Dermis blood vessel endothelial cell (primary cell): Measurements from ENCODE around the gene DND1. TPM values are rescaled to one million over a fixed set of nuclear protein-coding genes. Genes with fewer than 3 reads are reported as not detected.
"Not testable (repeated sequence)": the region's sequence is repeated elsewhere in the genome, so short reads cannot be mapped to it uniquely, and the experiment has no call there.

Experiments used
- DNase-seq: peaks from one replicate; pipeline ENCODE4 v3.0.0; 2010
- total RNA-seq: library from RNA; depleted of rRNA; stranded (reverse); fragments of >200 nt; gene quantifications from 2 replicates; pipeline ENCODE4 v1.2.3, GENCODE V29; 2014

DND1 gene
- total RNA-seq, 1 donor from 2014 or later = 0.68 TPM

DNA sequence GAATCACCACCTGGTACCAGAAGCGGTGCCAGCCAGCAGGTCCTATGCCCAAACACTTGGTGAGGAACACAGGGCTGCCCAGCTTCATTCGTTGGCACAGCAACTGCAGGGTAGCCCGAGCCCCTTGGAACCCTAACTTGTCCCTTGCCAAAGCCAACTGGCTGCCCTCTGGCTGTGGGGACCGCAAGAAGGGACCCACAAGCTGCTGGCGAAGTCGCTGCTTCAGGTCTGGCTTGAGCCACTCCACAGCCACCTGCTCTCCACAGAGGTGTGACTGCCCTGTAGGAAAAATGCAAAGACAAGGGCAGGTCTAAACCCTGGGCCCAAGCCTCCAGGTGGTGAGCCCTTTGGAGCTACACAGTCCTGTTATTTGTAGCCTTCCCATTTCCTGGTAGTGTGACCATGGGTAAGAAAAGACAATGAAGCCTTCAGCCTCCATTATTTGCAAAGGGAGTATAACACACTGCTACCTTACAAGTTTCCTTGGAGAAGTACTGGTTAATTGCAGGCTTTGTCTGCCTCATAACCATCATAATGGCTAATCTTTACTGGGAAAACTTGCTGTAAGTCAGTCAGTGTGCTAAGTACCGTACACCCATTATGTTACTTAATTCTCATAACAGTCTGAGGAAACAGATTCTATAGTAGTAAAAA lies 1.8 kb downstream of the DND1 start:
- DNase-seq = no peak

DNA sequence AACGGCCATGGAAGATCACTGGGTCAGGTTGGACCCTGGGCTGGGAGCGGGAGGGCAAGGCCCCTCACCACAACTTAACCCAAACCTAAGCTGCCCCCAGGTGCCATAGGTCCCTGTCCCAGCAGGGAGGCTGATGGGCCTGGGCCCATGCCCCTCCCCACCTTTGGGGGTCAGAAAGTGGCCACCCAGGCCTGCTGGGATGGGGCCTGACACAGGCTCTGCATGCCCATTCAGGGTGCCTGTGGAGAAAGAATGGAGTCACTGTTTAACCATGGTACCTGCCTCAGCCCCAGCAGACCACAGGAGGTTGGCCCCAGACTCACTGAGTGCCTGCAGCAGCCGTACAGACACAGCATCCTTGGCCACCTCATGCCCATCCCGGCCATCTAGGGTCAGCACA lies 2.3 kb downstream of the DND1 start:
- not testable (repeated sequence) for DNase-seq

DNA sequence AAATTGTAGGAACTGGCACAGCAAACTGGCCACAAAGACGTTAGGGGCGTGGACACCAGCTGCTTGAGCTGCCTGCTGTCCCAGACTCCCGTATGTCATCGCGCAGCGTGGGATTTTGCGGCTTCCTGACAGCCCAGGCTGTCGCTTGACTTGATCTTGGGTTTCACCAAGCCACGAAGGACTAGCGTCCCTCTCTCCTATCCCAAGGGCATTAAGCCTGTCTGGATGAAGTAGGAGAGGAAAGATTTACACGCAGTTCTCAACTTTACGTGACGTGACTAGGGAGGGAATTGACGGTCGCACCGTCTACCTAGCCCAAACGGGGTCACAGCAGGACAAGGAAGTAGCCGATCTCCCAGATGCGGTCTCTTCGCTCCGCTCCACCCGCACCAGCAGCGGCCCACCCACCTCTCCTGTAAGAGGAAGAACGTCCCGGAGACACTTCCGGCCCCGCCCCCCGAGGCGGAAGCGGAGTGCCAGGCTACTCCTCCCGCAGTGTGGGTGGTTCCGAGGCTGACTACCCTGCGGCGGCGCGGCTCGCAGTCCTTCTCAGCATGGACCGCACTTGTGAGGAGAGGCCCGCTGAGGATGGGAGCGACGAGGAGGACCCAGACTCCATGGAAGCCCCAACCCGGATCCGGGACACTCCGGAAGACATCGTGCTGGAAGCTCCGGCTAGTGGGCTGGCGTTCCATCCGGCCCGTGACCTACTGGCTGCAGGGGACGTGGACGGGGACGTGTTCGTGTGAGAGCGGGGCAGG lies 8.8 kb downstream of the DND1 start, which contains the start of gene WDR55:
Gene WDR55 (plus strand): TSS at position 546 of the 761 bp plus-strand sequence. CDS start 9 bp downstream, at position 555.
- peak; percentile 89 for DNase-seq

DNA sequence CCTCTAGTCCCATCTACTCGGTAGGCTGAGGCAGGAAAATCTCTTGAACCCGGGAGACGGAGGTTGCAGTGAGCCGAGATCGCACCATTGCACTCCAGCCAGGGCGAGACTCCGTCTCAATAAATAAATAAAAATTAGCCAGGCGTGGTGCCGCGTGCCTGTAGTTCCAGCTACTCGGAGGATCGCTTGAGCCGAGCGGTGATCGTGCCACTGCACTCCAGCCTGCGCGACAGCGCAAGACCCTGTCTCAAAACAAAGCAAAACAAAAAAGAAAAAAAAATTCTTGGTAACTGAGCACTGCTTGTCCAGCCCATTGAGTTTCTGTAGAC lies 9.4 kb downstream of the DND1 start:
- DNase-seq = no peak

DNA sequence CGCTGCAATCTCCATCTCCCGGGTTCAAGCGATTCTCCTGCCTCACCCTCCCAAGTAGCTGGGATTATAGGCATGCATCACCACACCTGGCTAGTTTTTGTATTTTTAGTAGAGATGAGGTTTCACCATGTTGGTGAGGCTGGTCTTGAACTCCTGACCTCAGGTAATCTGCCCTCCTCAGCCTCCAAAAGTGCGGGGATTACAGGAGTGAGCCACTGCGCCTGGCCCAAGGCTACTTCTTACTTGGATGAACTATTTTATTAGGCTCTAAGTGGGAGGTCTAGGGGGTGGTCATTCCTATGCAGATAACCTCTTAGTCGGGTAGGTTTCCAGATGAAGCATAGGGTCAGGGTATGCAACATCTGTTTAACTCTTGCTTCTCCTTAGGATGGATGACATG lies 13.0 kb downstream of the DND1 start:
- not testable (repeated sequence) for DNase-seq

DNA sequence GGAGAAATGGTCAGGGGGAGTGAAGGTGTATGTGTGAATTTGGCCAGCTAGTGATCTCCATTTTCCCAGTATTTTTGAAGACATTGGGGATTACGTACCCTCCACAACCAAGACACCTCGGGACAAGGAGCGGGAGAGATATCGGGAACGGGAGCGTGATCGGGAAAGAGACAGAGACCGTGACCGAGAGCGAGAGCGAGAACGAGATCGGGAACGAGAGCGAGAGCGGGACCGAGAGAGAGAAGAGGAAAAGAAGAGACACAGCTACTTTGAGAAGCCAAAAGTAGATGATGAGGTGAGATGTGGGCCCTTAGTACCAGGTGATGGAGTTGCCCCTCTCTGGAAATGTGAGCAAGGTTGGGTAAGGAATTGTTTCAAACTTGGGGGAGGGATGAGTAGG lies 14.5 kb downstream of the DND1 start:
- no peak for DNase-seq

DNA sequence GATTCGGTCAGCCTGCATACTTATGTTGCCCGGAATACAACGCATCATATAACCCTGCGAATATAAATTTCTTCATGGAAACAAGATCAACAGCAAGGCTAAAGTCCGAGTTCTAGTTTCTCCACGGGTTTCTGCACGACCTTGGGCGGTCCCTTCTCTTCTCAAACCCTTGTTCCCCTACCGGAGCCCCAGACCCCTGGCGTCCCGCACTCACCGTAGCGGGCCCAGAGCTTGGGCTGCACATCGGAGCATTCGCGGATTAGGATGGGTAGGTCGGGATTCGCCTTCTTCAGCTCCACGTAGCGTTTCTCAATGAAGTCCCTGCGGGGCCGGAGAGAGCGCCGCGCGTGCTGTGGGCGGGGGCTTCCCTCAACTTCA lies 26.3 kb downstream of the DND1 start:
- peak; percentile 23 for DNase-seq

DNA sequence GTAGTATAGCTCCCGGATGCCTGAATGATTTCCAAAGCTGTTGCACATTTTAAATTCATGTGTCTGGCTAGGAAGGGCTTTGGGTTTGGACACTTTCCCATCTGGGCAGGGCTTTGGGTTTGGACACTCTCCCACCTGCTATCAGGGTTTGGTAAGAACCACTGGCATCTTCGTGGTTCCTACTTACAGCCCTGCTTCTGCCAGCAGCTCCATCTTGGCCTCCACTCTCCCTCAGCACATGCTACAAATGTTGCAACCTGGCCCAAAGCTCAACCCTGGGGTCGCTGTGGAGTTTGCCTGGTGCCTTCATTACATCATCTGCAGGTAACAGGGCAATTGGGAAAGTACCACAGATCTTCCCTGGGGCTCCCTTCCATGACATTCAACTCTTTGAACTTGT lies 30.7 kb downstream of the DND1 start:
- no peak for DNase-seq

DNA sequence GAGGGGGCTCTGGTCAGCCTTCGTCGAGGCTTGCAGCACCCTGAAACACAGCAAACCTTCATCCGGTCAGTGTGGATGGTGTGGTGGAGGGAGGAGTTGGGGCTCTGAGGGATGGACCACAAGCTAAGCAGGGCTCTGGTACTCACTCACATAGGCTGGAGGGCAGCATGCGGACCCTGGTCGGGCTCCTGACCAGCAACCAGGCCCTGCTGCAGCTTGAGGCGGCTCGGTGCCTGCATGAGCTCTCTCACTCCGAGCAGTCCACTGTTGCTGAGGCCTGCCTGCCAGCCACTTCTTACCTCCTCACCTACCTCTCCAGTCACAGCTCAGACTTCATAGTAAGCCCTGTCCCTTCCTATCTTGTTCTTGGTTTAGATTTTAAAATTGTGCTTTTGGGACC lies 31.7 kb downstream of the DND1 start:
- DNase-seq = no peak

DNA sequence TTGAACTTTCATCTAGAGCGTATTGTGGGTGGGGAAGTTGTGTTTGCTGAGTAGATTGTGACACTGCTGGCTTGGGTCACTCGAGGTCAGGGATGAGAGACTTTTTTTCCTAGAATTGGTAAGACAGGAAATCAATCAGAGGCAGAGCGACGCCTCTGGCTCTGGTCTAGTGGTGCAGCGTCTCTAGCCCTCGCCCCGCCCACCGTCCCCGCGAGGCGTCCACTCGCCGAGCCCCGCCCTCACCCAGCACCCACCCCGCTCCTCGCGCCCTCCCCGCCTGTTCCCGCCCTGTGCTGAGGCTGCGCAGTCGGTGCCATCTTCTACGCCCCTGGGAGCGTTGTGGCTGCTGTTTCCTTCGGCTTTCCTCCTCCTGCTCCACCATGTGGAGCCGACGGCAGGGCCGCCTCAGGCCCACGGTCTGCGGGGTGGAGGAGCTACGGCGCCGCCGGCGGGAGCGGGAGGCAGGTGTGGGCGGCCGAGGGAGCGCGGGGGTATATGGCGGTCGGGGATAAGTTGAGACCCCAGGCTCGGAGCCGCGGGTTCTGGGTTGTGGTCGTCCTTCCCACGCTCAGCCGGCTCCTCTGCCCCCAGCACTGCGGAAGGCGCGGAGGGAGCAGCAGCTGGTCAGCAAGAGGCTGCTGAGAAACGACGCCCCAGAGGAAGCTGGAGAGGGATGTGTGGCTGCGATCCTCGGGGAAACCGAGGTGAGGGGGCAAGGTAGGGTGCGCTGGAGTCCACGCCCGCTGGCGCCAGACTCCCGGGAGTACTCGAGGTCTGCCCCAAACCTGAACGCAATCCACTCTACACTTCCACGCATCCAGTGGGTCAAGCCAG lies 34.0 kb downstream of the DND1 start, which contains the start of gene TMCO6:
Gene TMCO6 (plus strand): TSS at position 304 of the 834 bp plus-strand sequence. CDS start 77 bp downstream, at position 381.
- peak; percentile 97 for DNase-seq

DNA sequence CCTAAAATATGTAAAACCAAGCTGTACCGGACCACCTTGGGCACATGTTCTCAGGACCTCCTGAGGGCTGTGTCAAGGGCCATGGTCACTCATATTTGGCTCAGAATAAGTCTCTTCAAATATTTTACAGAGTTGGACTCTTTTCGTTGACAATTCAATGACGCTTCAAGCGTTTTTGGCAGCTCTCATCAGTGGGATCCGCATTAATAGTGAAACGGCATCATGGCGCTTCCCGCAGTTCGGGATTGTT lies 34.6 kb downstream of the DND1 start:
- DNase-seq = not testable (repeated sequence)

DNA sequence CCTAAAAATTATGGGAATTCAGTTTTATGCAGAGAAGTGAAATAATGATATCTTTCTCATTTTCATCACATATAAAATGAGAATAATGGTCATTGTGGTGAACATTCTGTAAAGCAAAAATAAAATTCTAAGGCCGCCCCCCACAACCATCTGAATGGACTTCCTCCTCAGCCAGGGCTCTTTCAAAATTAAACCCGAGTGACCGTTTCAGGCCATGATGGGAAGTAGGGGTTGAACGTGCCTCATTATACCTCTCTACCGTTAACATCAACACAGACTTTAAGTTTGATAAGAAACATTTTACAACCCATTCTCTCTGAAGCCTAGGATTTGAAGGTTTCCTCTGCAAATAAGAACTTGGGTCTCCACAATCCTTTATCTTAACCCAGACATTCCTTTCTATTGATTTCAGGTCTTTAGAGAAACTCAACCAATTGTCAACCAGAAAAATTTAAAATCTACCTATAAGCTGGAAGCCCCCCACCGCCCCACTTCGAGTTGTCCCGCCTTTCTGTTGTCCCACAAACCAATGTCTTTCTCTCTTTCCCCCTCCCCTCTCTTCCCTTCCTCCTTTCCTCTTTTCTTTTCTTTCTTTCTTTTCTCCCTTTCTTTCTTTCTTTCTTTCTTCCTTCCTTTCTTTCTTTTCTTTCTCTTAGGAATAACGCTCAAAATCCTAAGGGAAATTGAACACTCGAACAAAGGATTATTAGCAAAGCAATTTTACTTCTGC lies 35.8 kb downstream of the DND1 start:
- DNase-seq = no peak

DNA sequence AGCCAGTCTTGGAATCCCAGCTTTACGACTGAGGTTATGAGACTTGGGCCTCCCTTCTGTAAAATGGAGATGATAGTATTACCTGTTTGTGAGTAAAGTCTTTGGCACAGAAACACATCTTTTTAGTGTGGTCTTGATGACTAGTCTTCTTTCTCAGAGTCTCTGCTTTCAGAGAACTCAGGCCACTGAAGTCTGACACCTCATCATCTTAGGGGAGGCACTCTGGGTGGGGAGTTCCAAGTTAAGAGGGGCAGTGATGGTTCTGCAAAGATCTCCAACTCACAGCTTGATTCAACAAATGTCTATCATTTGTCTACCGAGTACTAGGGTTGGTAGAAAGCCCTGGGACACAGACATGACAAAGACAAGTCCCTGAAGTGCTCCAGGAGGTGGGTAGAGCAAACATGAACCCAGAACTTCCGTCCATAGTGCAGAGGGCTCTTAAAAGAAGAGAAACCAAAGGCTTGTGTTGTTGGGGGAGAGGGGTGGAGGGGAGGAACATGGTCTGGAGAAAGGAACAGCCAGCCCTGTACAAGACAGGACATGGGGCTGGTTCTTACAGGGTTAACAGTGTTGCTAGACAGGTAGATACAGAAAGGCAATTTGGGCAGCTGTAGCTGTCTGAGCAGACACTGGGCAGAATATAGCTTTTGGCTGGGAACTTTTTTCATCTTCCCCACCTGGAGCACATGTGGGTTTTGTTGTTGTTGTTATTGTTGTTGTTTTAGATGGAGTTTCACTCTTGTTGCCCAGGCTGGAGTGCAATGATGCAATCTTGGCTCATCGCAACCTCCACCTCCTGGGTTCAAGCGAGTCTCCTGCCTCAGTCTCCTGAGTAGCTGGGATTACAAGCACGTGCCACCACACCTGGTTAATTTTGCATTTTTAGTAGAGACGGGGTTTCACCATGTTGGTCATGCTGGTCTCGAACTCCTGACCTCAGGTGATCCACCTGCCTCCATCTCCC lies 37.8 kb downstream of the DND1 start:
- DNase-seq = no peak

DNA sequence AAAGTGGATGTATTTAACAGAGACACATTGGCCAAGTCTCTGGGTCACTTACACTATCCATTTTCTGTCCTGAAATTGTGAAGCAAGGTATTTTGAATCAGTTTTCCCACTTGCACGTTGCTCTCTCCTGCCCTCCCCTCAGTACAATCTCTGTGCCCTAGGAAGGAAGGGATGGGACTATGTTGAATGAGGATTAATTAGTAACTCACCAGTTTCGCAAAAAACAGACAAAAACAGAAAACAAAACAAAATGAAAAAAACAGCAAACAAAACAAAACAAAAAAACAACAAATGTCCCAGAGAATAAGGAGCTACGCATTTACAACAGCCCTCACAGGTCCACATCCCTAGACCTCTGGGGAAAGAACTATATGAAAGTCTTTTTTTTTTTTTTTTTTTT lies 39.3 kb downstream of the DND1 start:
- no peak for DNase-seq

DNA sequence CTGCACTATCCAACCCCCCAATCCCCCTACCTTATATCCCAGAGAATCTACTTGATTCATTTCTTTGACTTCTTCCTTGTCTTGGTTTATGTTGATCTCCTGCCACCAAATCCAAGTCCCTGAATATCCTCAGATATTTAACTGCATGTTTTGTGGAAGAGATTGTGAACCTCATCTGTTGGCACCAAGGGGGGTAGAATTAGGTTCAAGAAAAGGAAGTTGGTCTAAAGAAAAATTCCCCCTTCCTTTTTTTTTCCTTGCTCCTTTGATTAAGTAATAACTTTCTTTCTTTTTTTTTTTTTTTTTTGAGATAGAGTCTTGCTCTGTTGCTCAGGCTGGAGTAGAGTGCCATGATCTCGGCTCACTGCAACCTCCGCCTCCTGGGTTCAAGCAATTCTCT lies 39.9 kb downstream of the DND1 start:
- DNase-seq = no peak

DNA sequence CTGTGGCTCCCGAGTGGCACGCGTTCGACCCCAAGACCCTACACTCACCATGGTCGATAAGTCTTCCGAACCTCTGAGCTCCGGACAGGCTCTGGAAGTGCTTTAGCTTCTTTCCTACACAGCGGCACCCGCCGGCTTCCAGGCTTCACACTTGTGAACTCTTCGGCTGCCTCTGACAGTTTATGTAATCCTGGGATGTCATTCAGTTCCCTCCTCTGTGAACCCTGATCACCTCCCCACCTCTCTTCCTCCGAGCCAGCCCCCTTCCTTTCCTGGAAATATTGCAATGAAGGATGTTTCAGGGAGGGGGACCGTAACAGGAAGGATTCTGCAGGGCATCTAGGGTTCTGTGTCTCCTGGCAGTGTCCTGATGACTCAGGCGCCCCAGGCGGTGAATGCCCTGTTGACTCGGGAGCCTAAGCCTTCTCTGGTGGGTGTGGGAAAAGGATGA lies 40.3 kb downstream of the DND1 start, which contains the start of gene CD14:
Gene CD14 (minus strand): TSS at position 155 of the 451 bp plus-strand sequence. CDS start 104 bp downstream, at position 51.
- no peak for DNase-seq

DNA sequence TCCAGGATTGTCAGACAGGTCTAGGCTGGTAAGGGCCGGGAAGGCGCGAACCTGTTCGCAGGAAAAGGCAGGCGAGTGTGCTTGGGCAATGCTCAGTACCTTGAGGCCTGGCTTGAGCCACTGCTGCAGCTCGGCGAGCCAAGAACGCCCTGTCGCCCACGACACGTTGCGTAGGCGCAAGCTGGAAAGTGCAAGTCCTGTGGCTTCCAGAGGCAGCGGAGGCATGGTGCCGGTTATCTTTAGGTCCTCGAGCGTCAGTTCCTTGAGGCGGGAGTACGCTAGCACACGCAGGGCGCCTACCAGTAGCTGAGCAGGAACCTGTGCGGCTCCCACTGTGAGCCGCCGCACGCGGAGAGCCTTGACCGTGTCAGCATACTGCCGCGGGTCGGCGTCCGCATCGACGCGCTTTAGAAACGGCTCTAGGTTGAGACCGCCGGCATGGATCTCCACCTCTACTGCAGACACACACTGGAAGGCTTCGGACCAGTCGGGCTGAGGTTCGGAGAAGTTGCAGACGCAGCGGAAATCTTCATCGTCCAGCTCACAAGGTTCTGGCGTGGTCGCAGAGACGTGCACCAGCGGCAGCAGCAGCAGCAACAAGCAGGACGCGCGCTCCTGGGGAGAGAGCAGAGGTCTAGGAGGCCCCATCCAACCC lies 40.9 kb downstream of the DND1 start:
- peak; percentile 61 for DNase-seq

DNA sequence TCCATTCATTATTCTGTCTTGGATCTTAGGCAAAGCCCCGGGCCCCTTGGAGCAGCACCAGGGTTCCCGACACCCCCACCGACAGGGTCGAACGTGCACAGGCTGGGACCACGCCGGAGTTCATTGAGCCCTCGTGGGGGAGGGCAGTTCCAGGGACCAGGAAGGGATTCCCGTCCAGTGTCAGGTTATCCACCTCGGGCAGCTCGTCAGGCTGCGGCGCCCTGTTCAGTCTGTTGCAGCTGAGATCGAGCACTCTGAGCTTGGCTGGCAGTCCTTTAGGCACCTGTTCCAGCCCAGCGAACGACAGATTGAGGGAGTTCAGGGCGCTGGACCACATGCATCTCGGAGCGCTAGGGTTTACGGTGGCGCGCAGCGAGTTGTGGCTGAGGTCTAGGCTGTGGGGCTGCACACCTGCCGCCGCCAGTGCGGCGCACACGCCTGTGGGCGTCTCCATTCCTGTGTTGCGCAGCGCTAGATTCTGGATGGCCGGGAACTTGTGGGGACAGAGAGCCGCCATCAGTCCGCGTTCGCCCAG lies 41.5 kb downstream of the DND1 start:
- no peak for DNase-seq

DNA sequence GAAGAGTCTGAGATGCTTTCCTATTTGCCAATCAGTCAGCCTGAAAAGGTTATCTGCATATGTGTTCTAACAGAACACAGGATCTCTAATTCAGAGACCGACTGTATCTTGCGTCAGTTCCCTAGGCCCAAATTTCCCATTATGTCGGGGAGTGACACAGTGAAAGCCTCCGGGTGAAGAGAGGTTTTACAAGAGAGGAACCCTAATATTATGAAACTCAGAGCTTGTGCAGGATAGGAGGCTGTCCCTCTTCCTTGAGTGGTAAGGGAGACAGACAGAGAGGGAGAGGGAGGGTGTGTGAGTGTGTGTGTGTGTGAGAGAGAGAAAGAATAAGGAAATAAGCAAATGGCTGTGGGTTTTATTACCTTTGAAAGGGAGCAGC lies 42.3 kb downstream of the DND1 start:
- no peak for DNase-seq

DNA sequence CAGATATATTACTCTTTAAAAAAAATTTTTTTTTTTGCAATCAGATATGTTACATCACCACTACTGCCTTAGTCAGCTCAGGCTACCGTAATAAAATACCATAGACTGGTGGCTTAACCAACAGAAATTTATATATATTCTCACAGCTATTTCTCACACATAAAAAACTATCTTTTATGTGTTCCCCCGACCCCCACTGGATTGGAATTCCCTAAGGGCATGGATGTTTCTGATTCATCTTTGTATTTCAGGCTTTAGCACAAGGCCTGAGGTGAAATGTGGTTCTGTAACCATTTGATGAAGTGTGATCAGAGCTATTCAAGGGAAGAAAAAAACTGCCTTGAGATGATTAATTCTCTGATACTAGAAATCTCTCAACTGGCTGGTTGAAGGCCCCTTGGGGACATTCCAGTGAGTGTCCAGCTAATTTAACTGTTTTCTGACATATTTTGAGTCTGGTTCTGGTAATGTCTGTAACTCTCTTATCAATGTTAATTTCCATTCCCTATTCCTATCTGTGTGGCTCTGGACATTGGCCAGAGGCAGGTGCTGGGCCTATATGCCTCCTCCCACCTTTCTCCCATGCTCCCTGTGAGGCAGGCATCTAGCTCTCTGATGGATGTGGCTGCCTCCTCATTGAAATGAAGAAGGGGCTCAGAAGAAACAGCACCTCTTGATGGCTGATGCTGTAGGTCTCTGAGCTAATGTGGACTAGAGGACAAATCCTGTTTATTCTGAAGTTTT lies 42.9 kb downstream of the DND1 start:
- no peak for DNase-seq
